GM20431 (cell line): ENCODE results near the gene DDR1.

Experiments
- in situ Hi-C: fragments of 300-500 bp; cut with MseI, MboI; formaldehyde crosslinking; loops from one replicate; pipeline ENCODE4 v1.15.0; 2020; ENCODE audit warnings: low sequenced_read_pairs; ENCODE audit not compliant: unreplicated experiment

DDR1 gene

DNA sequence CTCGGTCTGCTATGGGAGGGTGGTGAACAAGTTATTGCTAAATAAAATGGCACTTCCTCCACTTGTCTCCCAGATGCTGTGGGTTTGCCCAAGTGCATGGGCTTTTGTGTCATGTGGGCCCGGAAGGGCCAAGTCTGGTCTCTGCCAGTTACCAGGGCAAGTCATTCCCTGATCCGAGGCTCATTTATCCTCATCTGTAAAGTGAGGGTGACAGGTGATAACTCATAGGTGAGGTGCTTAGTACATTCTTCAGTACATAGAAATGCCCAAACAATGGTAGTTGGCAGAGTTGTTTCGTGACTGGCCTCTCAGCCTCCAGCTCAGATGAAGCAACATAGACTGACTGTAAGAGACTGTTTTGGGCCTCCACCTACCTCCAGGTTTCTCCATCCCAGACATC, 54.4 kb downstream of the DDR1 start:
- in situ Hi-C loops, result no loop called here

GRCh38 chr6:30939473-30939872, 55.2 kb downstream of the DDR1 start:
- in situ Hi-C loops, result no loop called here

GRCh38 chr6:30940361-30940986, 56.2 kb downstream of the DDR1 start, which contains the start of gene MUCL3:
TSS of gene MUCL3 (plus strand) at chr6:30940973. CDS start at chr6:30941000, 27 bp downstream.
- in situ Hi-C loops, result no loop called here

DNA sequence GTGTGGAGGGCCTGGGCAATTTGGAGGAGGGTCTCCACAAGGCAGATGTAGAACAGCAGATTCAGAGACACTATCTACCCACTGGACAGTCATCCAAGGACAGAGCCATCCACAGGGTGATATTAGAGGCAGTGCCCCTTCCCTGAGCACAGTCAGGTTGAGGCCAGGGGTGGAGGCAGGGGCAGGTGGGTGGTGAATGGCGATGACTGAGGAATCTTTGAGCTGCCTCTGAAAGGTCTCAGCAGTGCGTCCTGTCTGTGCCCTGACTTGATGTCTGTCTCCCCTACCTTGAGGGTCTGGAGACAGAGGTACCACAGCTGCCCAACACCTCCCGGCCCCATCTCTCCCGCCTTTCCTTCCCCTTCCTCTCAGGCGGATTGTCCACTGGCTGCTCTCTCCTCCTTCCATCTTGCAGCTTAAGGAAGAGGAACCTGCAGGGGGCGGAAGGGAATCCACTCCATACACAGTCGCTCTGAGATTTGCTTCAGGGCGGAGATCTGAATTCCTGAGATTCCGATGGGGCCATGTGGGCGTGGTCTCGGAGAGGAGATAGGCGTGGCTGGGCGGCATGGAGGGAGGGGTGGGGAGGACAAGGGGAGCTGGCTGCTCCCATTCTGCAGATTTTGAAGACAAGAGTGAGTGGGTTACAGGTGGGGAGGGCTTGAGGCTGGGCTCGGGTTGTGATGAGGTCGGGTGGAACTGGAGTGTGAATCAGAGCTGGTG, 58.2 kb downstream of the DDR1 start:
- in situ Hi-C loops, result no loop called here

DNA sequence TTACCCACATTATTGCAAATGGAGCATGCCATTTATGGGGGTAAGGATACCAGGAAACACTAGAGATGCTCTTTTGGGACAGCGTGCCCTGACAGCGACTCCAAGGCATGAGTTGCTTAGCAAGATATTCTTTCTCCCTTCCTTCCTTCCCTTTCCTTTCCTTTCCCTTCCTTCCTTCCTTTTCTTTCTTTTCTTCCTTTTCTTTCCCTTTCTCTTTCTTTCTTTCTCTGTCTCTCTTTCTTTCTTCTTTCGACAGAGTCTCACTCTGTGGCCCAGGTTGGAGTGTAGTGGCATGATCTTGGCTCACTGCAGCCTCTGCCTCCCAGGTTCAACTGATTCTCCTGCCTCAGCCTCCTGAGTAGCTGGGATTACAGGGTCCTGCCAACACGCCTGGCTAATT, 59.7 kb downstream of the DDR1 start:
- in situ Hi-C loops, result no loop called here

GRCh38 chr6:30945281-30945680, 61.0 kb downstream of the DDR1 start:
- in situ Hi-C loops, result no loop called here

DNA sequence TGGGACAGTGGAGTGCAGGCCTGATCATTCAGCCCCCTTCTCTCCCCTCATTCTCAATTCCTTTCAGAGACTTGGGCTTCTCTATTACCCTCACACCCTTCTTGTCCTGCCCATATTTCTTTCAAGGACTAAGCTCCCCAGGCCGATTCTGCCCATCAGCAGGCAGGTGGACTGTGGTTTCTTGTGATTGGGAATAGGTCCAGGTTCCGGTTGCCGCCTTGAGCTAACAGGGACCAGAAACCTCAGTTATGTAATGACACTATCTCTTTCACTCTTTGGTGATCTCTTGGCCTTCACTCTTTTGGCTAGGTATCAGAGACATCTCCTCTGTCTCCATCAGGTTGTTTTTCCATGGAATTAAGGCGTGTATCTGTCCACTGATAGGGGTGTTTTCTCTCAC, 62.9 kb downstream of the DDR1 start:
- in situ Hi-C loops, result no loop called here

DNA sequence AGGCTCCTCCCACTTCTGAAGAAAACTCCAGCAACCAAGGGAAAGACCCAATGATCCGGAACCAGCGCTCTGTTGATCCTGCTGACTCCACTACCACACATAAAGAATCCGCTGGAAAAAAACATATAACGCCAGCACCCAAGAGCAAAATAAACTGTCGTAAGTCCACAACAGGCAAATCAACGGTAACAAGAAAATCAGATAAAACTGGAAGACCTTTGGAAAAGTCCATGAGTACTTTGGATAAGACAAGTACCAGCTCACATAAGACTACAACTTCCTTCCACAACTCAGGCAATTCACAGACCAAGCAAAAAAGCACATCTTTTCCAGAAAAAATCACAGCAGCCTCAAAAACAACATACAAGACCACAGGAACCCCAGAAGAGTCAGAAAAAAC, 64.5 kb downstream of the DDR1 start:
- in situ Hi-C loops, result no loop called here
